GM20000 (cell line): ENCODE results near the gene NDUFAF4.

ENCODE experiments used
- DNase-seq: peaks from one replicate; pipeline ENCODE4 v3.0.0; 2012; ENCODE audit warnings: low spot score
- CTCF ChIP-seq: IDR thresholded peaks from 2 replicates; pipeline ENCODE4 v1.5.1; 2012; ENCODE audit warnings: mild to moderate bottlenecking, control low read depth; ENCODE audit errors: extremely low read depth, missing control alignments

Gene NDUFAF4

DNA sequence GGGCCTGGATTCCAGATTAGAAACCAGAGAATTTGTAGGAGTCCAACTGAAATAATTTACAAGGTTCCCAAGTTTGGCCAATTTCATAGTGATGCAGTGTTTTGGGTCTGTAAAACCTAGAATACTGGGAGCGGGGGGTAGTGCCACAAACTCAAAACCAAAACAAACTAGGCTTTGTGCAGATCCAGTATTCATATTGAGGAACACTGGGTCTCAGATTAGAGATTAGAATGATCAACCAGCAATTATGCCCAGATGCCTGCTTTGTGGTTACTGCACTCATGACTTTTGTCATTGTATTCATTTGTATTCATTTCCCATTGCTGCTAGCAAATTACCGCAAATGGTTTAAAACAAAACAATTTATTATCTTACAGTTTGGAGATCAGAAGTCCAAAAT is 3.2 kb upstream of the NDUFAF4 start:
- no peak for DNase-seq
- TF ChIP-seq CTCF = no peak

- no peak for DNase-seq
- TF ChIP-seq CTCF = no peak
Measured at GRCh38 chr6:96899451-96899998, 1.8 kb upstream of the NDUFAF4 start.

DNA sequence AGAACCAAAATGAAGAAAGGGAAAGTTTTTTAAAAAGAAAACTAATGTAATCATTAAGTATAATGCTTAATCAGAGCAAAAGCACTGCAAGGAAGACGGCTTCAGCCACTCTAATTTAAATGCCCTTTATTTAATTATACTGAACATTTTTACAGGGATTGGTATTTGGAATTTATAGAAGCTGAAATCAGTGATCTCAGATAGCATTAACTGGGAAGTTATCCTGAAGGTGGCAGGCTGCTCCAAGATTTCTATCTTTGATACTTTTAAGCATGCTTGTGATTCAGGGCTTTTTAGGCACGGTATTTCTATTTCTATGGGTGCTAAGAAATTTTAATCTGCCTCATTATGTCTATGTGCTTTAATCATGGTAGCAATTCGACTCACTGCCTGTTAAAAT is 1.3 kb upstream of the NDUFAF4 start:
- peak; percentile 21 for DNase-seq
- peak; percentile 7 for TF ChIP-seq CTCF

- DNase-seq = no peak
- no peak for TF ChIP-seq CTCF
Measured at GRCh38 chr6:96898241-96898851, 655 bp upstream of the NDUFAF4 start.

GRCh38 chr6:96889146-96889545 is 8.5 kb downstream of the NDUFAF4 start:
- TF ChIP-seq CTCF = no peak
- DNase-seq = no peak

GRCh38 chr6:96888745-96889144 is 8.9 kb downstream of the NDUFAF4 start:
- DNase-seq = no peak
- no peak for TF ChIP-seq CTCF

DNA sequence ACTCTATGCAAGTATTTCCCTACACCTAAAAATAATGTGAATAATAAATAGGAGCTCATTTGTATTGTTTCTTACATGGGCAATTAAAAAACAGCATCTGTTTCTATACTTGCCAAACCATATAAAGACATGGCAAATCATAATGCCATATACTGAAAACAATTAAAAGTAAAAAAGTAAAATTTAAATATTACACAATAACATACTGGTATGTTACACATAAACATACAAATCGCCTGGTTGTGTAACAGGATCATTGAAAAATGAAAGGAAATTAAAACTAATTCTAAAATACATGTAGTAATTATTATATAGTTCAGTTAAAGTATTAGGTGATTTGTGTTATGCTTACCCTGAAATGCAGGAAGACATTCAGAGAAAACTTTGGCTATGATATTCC is 11.2 kb downstream of the NDUFAF4 start:
- DNase-seq = no peak
- TF ChIP-seq CTCF = no peak

GRCh38 chr6:96885187-96885631 is 12.5 kb downstream of the NDUFAF4 start:
- peak; percentile 22 for DNase-seq
